ENCODE data around the gene TPSAB1. TPM values are rescaled to one million over a fixed set of nuclear protein-coding genes. Genes with fewer than 3 reads are reported as not detected.

TPSAB1 gene
- total RNA-seq, 1 donor from 2014 or later: 4.3 TPM

DNA sequence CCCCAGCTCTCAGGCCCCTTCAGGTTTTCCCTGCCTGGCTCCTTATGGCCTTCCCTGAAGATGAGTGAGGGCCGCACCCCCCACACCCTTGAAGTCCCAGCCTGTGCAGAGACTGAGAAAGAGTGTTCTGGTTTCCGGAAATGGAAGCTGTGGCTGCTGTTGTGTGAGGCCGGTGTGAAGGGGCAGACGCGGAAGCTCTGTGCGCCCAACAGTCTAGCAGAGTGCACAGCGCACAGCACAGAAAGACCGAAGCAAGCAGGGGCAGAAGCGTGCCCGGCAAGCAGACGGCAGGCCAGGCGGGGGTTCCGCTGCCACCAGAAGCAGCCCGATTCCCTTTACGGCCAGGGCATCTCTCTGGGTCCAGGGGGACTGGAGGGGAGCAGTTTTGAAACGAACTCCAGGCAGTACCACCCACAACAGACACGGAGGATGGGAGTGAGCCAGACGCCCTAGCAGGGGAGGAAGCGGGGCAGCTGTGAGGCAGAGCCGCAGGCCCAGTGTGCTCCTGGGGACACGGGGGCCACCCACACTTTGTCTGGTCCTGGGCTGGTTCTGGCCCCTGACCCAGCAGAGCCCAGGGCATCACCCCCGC, 32.2 kb upstream of the TPSAB1 start:
- DNase-seq (no peak), ATAC-seq (no peak)
- intact Hi-C loops (cut with micrococcal nuclease): no loop called here

DNA sequence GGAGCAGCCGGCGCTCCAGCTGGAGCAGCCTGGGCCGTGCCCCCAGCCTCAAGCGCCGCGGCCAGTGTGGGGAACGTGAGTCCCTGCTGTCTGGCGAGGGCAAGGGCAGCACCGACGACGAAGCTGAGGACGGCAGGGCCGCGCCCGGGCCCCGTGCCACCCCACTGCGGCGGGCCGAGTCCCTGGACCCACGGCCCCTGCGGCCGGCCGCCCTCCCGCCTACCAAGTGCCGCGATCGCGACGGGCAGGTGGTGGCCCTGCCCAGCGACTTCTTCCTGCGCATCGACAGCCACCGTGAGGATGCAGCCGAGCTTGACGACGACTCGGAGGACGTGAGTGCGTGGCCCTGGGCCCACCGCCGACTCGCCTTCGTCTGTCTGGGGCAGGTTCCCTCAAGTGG, 31.4 kb upstream of the TPSAB1 start:
- ATAC-seq (no peak), DNase-seq (no peak)
- intact Hi-C loops (cut with micrococcal nuclease): no loop called here

DNA sequence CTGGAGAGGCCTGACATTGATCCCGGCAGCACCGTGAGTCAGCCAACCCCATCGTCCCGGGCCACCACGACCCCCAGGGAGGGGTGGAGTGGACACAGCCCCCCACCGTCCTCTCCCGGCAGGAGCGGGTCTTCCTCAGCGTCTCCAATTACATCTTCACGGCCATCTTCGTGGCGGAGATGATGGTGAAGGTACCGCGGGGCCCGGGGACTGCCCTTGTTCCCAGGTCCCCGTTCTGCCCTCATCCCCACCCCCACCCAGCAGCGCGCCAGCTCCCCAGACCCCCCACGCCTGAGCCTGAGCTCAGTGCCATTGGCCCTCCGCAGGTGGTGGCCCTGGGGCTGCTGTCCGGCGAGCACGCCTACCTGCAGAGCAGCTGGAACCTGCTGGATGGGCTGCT, 30.0 kb upstream of the TPSAB1 start:
- DNase-seq (no peak), ATAC-seq (no peak)
- intact Hi-C loops (cut with micrococcal nuclease): no loop called here

DNA sequence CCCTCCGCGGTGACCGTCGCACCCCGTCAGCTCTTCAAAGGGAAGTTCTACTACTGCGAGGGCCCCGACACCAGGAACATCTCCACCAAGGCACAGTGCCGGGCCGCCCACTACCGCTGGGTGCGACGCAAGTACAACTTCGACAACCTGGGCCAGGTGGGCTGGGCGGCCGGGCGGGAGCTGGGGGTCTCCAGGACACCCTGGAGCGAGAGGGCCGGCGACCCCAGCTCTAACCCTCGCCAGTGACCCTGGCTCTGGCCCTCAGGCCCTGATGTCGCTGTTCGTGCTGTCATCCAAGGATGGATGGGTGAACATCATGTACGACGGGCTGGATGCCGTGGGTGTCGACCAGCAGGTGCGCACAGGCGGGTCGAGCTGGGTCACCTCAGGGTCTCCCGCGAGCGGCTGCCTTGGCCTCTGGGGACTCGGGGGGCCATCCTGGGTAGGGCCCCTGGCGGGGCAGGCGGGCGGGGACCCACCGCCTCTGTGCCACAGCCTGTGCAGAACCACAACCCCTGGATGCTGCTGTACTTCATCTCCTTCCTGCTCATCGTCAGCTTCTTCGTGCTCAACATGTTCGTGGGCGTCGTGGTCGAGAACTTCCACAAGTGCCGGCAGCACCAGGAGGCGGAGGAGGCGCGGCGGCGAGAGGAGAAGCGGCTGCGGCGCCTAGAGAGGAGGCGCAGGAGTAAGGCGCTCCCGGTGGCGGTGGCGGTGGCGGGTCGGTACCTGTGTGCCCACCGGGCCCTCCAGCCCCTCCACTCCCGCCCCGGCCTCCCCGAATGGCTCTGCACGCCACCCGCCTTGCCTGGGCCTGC, 28.8 kb upstream of the TPSAB1 start:
- ATAC-seq (no peak), DNase-seq (no peak)
- intact Hi-C loops (cut with micrococcal nuclease): no loop called here

DNA sequence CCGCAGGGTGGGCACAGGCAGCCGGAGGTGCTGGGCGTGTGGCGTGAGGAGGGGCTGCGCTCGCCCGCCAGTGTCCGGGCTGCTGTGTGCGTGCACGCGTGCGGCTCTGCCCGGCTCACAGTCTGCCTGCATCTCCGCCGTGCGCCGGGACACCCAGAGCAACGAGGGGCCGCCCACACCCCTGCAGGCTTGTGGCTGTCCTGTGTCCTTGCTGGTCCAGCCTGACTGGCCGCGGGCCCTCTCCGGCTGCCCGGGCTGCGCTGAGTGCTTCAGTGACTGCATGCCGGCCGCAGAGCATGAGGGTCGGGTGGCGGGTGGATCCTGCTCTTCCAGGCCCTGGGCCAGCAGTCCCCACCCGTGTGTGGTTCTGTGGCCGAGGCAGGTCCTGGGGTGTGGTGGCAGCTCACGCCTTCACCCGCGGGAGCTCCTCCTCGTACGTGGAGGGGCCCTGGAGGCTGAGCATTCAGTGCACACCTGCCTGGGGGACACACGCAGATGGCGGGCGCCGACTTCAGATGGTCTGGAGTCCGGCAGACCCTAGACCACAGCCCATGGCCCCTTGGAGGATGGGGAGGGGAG, 27.8 kb upstream of the TPSAB1 start:
- ATAC-seq (no peak), DNase-seq (no peak)
- intact Hi-C loops (cut with micrococcal nuclease): no loop called here

DNA sequence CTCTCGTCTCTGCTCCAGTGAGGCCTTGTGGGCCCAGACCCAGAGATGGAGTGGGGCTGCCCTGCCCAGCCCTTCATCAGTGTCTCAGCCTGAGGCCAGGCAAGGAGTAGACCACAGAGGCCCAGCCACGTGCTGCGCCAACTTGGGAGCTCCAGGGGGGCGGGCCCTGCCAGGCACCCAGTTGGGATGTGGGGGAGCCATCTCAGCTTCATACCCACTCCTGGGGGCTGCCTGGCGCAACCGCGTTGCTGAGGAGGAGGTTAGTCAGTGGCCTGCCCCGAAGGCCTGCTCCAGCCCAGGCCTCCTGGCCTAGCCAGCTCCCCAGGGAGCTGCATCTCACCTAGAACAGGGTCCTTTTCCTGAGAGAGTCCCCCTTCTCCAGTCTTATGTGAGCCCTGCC, 27.3 kb upstream of the TPSAB1 start:
- DNase-seq: no peak
- intact Hi-C loops (cut with micrococcal nuclease): no loop called here
- no peak for ATAC-seq

DNA sequence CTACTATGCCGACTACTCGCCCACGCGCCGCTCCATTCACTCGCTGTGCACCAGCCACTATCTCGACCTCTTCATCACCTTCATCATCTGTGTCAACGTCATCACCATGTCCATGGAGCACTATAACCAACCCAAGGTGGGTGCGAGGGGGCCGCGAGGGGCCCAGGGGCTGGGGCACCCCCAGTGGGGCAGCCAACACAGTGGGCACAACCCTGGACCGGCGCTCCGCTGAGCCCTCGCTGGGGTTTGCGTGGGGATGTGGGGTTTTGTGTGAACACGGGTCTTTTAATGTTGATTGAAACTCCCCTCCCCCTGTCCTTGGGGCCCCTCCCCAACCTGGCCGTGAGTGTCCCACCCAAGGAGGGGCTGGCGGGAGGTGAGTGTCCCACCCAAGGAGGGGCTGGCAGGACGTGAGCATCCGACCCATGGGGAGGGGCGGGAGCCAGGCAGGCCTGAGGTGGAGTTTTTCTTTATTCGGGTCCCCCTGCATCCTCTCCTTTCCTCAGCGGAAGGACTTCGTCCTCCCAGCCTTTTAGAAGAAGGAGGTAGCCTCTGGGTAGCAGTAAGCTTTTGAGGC, 26.6 kb upstream of the TPSAB1 start:
- DNase-seq (no peak), ATAC-seq (no peak)
- intact Hi-C loops (cut with micrococcal nuclease): no loop called here

DNA sequence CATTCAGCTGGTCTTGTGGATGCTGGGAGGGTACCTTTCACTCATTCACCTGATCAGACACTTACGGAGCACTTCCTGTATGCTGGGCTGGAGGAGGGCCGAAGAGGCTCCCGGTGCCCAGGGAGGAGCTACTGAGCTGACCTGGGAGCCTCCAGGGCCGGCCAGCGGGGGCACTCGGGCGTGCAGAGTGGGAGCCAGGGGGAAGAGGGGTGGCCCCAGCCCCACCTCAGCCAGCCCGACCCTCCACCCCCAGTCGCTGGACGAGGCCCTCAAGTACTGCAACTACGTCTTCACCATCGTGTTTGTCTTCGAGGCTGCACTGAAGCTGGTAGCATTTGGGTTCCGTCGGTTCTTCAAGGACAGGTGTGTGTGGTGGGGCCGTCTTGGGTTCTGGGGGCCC, 25.8 kb upstream of the TPSAB1 start:
- ATAC-seq (no peak), DNase-seq (no peak)
- intact Hi-C loops (cut with micrococcal nuclease): no loop called here

DNA sequence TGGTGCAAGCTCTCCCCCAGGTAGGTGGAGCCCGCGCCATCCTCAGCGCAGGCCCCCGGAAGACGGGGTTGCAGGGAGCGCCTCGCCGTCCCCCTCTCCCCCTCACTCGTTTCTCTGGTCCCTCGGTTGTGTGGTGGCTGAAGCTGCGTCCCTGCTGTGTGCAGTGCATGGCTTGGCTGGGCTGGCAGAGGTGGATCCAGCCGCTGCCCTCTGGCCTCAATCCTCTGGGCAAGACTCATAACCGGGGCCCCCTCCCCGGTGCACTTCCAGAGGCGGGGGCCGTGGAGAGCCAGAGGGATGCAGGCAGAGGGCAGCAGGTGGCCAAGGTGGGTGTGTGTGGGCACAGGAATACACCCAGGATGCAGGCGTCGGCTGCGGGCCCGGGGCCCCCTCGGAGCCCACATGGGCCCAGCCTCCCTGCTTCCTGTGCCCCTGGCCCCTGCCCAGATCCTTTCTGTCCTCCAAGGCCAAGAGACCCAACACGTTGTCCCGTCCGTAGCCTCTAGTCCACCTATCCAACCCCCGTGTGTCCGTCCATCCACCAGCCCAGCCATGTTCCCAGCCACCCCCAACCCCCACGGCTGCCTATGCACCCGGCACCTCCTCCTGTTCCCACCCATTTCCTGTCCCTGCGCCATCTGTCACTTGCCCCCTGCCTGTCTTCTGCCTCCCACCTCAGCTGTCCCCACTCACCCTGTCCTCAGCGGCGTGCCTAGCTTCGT, 24.8 kb upstream of the TPSAB1 start:
- intact Hi-C loops (cut with micrococcal nuclease): no loop called here
- DNase-seq (no peak), ATAC-seq (no peak)

DNA sequence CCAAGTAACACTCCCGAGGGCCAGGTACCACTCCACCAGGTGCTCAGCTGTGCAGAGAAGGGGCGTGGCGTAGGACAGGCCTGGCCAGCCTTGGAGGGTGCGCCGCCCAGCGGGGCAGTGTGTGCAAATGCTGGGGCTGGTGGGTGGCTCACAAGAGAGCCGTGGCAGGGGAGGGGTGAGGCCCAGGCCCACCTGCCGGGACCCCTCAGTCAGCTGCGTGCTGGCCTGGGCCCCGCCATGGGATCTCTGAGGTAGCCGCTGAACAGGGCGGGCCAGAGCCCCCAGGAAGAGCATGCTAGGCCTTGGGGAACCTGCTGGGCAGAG, 24.2 kb upstream of the TPSAB1 start:
- ATAC-seq (no peak), DNase-seq (no peak)
- intact Hi-C loops (cut with micrococcal nuclease): no loop called here

DNA sequence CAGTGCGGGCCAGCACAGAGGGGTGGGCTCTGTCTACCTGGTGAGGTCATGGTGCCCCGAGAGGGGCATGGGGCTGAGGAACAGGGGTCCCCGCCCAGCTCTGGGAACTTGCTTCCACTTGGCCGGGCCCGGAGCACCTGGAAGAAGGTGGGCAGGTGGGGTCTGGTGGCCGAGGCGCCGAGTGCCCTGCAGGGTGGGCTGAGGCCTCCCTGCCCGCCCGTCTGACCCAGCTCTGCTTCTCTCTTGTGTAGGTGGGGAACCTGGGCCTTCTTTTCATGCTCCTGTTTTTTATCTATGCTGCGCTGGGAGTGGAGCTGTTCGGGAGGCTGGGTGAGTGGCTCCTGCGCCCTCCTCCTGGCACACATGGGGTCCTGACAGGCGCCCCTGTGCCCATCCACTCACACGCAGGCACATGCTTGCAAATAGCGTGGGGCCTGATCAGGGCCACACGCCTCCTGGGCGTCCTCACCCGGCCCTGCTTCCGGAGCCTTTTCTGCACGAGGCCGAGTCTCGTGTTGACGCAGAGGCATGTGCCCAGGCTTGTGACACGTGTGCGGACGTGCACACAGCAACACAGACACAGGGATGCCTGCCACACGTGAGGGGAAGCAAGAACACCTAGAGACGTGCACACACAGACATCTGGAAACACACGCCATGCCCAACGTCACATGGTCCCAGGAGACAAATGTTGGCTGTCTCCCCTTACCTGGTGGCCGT, 23.7 kb upstream of the TPSAB1 start:
- ATAC-seq (no peak), DNase-seq (no peak)
- intact Hi-C loops (cut with micrococcal nuclease): no loop called here

DNA sequence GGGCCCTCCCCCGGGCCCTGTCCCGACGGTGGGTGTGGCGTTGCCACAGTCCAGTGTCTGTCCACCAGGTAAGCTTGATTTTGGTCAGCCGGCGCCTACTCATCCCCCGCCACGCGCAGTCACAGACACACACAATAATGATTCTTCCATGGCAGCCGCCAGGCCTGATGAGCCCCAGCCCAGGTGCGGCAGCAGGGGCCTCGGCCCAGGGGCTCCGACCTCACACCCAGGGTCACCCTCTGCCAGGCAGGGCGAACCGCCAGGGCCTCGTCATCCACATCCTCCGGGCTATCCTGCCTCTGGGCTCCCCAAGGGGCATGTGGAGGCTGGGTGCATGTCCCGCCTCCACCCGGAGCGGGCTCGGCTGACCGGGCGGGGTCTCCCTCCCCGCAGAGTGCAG, 23.0 kb upstream of the TPSAB1 start:
- ATAC-seq (no peak), DNase-seq (no peak)
- intact Hi-C loops (cut with micrococcal nuclease): no loop called here

DNA sequence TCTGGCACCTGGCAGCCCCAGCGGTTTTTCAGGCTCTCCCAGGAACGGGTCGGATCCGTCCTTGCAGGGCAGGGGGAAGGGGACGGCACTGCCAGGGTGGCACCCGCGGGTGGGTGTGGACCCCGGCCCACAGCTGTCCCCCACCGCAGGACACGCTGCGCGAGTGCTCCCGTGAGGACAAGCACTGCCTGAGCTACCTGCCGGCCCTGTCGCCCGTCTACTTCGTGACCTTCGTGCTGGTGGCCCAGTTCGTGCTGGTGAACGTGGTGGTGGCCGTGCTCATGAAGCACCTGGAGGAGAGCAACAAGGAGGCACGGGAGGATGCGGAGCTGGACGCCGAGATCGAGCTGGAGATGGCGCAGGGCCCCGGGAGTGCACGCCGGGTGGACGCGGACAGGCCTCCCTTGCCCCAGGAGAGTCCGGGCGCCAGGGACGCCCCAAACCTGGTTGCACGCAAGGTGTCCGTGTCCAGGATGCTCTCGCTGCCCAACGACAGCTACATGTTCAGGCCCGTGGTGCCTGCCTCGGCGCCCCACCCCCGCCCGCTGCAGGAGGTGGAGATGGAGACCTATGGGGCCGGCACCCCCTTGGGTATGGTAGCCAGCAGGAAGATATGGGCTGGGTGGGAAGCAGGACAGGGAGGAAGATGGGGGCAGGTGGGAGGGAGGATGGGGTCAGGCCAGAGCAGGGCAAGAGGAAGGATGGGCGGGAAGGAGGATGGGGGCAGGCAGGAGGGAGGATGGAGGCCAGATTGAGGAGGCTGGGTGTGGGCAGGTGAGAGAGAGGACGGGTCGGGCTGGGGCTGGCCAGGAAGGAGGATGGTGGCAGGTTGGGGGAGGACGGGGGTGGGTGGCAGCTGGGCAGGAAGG, 22.2 kb upstream of the TPSAB1 start:
- intact Hi-C loops (cut with micrococcal nuclease): no loop called here
- ATAC-seq (no peak), DNase-seq (no peak)

DNA sequence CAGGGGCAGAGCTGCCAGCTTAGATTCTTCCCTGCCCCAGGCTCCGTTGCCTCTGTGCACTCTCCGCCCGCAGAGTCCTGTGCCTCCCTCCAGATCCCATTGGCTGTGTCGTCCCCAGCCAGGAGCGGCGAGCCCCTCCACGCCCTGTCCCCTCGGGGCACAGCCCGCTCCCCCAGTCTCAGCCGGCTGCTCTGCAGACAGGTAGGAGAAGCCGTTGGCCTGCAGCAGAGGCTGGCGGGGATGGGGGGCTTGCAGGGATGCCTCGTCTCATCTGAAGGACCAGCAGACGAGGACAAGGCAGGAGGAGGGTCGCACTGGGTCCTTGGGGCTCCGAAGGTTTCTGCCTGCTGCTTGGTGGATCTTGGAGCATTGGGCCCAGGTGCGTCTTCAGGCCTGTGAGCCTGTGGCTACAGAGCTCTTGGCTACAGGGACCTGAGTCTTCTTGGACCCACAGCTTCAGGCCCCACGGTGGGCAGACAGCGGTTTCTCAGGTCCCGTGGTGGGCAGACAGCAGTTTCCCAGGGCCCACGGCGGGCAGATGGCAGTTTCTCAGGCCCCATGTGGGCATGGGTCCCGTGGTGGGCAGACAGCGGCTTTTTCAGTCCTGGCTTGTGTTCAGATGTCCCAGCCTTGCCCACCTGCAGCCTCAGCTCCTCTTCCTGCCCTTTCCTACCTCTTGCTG, 21.4 kb upstream of the TPSAB1 start:
- DNase-seq (no peak), ATAC-seq (no peak)
- intact Hi-C loops (cut with micrococcal nuclease): no loop called here

DNA sequence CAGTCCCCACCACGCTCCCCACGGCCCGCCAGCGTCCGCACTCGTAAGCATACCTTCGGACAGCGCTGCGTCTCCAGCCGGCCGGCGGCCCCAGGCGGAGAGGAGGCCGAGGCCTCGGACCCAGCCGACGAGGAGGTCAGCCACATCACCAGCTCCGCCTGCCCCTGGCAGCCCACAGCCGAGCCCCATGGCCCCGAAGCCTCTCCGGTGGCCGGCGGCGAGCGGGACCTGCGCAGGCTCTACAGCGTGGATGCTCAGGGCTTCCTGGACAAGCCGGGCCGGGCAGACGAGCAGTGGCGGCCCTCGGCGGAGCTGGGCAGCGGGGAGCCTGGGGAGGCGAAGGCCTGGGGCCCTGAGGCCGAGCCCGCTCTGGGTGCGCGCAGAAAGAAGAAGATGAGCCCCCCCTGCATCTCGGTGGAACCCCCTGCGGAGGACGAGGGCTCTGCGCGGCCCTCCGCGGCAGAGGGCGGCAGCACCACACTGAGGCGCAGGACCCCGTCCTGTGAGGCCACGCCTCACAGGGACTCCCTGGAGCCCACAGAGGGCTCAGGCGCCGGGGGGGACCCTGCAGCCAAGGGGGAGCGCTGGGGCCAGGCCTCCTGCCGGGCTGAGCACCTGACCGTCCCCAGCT, 20.3 kb upstream of the TPSAB1 start:
- no peak for DNase-seq

DNA sequence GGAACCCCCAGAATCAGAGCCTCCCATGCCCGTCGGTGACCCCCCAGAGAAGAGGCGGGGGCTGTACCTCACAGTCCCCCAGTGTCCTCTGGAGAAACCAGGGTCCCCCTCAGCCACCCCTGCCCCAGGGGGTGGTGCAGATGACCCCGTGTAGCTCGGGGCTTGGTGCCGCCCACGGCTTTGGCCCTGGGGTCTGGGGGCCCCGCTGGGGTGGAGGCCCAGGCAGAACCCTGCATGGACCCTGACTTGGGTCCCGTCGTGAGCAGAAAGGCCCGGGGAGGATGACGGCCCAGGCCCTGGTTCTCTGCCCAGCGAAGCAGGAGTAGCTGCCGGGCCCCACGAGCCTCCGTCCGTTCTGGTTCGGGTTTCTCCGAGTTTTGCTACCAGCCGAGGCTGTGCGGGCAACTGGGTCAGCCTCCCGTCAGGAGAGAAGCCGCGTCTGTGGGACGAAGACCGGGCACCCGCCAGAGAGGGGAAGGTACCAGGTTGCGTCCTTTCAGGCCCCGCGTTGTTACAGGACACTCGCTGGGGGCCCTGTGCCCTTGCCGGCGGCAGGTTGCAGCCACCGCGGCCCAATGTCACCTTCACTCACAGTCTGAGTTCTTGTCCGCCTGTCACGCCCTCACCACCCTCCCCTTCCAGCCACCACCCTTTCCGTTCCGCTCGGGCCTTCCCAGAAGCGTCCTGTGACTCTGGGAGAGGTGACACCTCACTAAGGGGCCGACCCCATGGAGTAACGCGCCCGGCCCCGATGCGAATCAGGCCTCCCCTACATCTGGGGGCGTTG, 19.5 kb upstream of the TPSAB1 start:
- intact Hi-C loops (cut with micrococcal nuclease): no loop called here
- ATAC-seq (peak; percentile 11), DNase-seq (no peak)

More for the DNA sequence above, 20.3 kb upstream of the TPSAB1 start:
- ATAC-seq: no peak
- intact Hi-C loops (cut with micrococcal nuclease): no loop called here

All from left ventricle myocardium superior (tissue), 1 donor.